HG02678 (cell line): ENCODE measurements around the gene SNRPA1.

Experiments
- ATAC-seq: cut with Tn5 transposase; IDR thresholded peaks from one replicate; pipeline ENCODE4 v1.9.1; 2021; ENCODE audit warnings: mild to moderate bottlenecking, moderate library complexity; ENCODE audit not compliant: unreplicated experiment

The SNRPA1 gene

DNA sequence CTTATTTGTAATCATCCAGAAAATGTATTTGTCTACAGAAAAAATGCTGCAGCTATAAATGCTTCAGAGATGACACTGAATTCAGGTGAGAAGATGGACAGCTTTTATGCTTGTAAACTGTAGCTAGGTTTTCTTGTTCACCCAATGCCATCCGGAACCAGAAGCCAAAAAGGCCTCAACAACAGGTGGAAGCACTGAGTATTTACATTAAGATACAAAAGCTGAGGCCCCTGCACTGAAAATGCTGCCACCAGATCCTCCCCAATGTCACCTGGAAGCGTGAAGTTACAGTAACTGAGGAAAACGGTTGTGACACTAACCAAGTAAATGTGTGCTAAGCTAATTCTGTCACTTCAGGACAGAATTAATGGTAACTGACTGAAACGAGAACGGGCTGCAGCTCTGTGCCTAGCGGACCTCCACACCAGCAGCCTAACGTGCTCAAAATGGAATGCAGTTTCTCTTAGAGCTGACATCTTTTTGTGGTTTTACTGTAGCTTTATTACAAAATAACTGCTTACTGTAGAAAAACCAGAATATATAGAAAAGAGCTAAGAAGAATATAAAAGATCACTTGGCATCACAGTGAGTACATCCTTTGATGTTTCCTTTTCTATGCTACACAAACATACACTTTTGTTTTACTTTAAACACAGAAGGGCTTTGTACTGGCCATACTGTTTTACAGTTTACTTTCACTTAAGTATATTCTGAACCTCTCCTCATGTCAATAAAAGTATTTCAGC lies 50.8 kb downstream of the SNRPA1 start:
- no peak for ATAC-seq

DNA sequence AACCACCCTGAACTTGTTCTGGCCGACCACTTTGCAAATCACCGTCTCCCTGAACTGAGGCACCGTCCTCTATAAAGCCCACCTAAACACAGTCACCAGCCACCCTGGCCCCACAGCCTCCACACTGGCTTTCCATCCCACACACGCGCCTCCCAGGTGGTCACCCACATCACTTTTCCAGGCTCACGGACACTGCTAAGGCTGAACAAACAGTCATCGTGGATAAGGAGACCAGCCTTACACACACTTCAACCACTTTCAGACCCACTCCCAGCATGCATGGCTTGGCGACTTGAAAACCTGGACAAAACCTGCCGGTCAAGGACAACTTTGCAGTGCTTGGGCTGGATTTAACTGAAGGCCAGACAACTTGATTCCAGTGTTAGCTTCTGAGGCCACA lies 51.6 kb downstream of the SNRPA1 start:
- no peak for ATAC-seq

DNA sequence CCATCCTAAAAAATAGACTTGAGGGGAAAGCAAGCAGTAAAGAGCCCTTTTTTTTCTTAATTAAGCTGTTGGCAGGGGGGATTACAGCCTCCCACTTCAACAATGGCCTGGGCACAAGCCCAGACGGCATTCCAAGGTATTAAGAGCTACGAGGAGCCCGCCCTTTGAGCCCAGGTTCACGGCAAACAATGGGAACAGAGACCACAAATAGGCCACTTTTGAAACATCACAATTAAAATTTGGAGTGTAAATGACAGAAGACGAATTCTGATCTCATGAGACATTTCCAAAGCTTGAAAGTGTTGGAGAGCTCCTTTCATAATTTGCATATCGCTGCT lies 52.1 kb downstream of the SNRPA1 start:
- no peak for ATAC-seq

DNA sequence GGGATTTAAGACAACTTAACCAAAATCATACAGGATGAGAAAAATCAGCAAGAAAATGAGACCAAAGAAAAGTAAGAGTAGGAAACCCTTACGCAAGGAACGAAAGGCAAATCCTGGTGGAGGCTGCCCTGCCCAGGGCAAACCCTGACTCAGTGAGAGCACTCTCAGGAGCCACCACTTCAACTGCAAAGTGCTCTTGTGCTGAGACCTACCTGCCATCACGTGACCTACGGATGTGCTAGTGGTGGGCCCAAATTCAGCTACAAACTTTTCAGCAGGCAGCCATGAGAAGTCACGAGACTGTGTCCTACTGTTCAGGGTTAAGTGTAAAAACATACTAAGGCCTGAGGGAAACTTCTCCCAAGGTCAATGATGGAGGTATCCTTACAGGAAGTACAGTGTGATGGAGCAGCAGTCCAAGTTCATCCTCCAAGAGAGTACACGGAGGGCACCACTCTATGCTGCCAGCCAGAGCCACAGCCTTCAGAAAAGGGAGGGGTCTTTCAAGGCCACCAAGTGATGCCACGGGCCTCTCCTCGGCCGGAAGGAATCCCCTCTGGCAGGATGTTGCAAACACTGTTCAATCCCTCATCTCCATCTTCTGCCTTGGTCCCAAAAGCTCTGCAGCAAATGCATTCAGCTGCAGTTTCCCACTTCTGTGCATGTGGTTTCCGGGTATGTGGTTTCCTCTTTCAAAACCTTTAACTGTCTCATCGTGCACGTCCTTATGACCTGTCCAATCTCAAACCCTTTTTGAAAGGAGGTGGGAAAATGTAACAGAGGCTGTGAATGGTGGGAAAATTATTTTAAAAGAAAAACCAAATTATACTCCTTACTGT lies 52.7 kb downstream of the SNRPA1 start:
- peak; percentile 76 for ATAC-seq

DNA sequence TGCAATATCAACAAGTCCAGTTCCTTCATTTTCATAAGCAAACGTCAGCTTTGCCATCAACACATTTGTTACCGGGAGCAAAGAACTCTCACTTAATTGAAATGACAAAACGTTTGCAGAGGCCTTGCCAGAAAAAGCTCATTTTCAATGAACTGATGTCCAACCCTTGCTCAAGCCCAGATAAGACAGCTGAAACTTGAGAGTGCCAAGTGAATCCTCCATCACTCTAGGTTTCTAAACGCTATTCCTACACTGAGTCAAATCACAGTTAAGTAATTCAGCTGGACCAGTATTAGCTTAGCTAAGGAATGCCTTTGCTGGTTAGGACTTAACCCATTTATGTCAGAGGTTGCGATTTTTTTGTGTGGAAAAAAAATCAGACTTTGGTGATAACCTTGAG lies 54.7 kb downstream of the SNRPA1 start:
- no peak for ATAC-seq

DNA sequence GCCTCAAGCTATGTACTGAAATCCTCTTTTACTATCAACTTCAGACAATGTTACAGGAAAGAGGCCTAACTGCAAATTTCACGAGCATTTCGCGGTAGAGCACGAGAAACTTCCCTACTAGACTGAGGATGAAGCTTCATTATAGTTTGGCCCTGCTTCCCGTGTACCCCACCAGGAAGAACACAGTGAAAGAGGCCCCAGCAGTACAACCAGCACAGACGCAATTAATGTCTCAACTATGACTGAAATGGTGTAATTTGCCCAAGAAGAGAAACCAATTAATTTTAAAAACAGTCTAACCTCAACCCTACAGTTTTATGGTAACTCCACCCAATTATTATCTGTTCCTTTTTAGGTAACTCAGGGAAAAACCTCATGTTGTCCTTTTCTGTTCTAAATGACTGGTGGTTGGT lies 55.3 kb downstream of the SNRPA1 start:
- no peak for ATAC-seq

DNA sequence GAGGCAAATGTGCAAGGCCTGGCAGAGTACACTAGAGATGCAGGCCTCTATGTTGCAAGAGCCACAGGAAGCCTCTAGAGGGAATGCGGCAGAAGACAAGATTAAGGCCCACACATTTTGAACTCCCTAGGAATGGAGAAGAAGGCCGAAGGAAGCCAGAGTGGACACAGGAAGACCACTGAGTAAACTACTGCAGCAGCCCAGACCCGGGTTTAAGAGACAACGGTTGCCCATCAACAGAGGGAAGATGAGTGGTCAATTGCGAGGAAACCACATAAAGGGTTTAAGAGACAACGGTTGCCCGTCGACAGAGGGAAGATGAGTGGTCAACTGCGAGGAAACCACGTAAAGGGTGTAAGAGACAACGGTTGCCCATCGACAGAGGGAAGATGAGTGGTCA lies 57.8 kb downstream of the SNRPA1 start:
- ATAC-seq = no peak

DNA sequence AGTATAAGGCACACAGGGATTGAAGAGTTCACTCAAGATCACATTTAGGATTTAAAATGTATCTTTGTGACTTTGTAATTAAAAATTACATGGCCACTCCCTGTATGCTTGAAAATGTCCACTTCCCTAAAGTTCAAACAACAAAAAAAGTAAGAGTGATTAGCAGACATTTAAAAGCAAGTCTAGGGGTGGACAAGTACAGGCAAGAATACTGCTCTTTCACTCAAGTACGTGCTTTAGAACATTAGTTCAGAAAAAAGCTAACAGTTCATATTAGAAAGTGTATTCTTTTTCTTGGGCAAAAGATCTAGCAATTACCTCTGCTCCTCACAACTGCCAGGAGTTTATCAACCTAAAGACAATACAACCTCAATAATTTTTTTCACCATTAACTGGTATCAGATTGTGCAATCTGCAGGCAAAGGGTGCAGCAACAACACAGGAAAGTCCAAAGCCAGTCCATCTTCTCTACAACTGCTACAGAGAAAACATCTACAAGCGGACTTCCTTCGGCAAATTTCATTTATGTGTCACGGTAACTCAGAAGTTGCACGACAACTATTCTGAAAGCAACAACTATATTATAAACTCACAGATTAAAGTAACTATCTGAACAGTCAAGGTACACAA lies 61.3 kb downstream of the SNRPA1 start:
- ATAC-seq = no peak

DNA sequence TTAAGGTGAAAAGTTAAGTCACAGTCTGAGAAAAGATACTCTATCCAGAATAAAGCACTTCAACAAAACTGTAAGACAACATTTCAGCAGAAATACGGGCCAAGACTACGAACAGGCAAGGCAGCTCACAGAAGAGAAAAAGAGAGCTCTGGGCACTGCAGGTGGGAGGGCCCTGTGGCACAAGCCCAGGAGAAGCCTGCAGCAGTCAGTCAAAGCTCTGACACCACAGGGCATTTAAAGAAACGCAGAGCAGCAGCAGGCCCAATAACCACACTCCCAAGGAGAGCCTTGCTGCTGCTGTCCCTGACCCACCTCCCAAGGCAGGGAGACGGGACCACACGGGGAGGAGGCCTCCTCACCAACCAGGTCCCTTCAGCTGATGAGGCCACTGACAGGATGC lies 62.4 kb downstream of the SNRPA1 start:
- ATAC-seq = no peak
